ENCODE measurements around the gene FAM3A.

FAM3A gene

DNA sequence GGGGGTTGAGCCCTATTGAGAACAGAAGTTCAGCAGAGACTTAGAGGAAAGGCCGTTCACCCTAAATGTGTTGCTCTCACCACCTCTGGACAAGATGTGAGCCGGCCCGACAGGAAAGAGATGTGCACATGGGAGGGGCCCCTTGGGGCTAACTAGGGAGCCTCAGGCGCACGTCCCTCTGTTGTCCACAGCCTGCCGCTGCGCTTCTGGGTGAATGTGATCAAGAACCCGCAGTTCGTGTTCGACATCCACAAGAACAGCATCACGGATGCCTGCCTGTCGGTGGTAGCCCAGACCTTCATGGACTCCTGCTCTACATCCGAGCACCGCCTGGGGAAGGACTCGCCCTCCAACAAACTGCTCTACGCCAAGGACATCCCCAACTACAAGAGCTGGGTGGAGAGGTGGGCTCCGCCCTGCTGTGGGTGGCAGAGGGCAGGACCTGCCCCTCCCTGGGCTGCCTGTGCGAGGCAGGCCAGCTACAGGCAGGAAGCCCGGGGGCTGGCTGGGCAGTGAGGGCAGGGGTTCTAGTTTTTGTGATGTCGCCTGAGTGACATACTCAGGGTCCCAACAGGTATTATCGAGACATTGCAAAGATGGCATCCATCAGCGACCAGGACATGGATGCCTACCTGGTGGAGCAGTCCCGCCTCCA lies 45.0 kb downstream of the FAM3A start:
- Histone ChIP-seq H2AFZ (ENCODE audit: low read length) (no peak overlapping the region), H3K9me3 (ENCODE audit: low read length) (no peaks in the 10 kb centered on the region), H3K4me2 (ENCODE audit: low read length) (no peak overlapping the region), H4K20me1 (ENCODE audit: insufficient read depth, low read length) (no peaks in the 10 kb centered on the region), H3K27me3 (ENCODE audit: insufficient read depth, low read length) (no peaks in the 10 kb centered on the region), H3K79me2 (ENCODE audit: insufficient read depth, low read length) (no peaks in the 10 kb centered on the region), H3K4me1 (ENCODE audit: insufficient read depth, low read length, severe bottlenecking) (no peaks in the 10 kb centered on the region), H3K4me3 (ENCODE audit: low read depth, low read length, poor library complexity, severe bottlenecking) (no peak overlapping the region), H3K9me2 (ENCODE audit: low read depth, low read length) (no peaks in the 10 kb centered on the region), H3F3A (ENCODE audit: insufficient read depth, low read length) (no peaks in the 10 kb centered on the region), H3K36me3 (ENCODE audit: insufficient read depth, low read length) (peaks cover 5% of the 10 kb centered on the region; the same call in 1 of the 2 replicates), H3K9ac (ENCODE audit: low read length) (no peak overlapping the region), H3K27ac (ENCODE audit: low read depth, low read length, poor library complexity, severe bottlenecking) (no peak overlapping the region)
- TF ChIP-seq CTCF (IDR thresholded peaks at IDR 0.05; ENCODE audit: low read length) (no peak), EZH2 (IDR thresholded peaks at IDR 0.05; ENCODE audit: borderline replicate concordance, low read length) (no peak)

GRCh38 chrX:154470434-154470833 lies 45.6 kb downstream of the FAM3A start:
- H3K4me3 ChIP-seq (ENCODE audit: low read depth, low read length, poor library complexity, severe bottlenecking) = no peak overlapping the region

GRCh38 chrX:154469880-154470279 lies 46.2 kb downstream of the FAM3A start:
- Histone ChIP-seq H3F3A (ENCODE audit: insufficient read depth, low read length) (no peaks in the 10 kb centered on the region), H3K36me3 (ENCODE audit: insufficient read depth, low read length) (peaks cover 5% of the 10 kb centered on the region; the same call in 1 of the 2 replicates), H3K9me2 (ENCODE audit: low read depth, low read length) (no peaks in the 10 kb centered on the region), H2AFZ (ENCODE audit: low read length) (no peak overlapping the region), H3K4me2 (ENCODE audit: low read length) (no peak overlapping the region), H3K9ac (ENCODE audit: low read length) (no peak overlapping the region), H3K4me3 (ENCODE audit: low read depth, low read length, poor library complexity, severe bottlenecking) (no peak overlapping the region), H3K9me3 (ENCODE audit: low read length) (no peaks in the 10 kb centered on the region), H4K20me1 (ENCODE audit: insufficient read depth, low read length) (no peaks in the 10 kb centered on the region), H3K4me1 (ENCODE audit: insufficient read depth, low read length, severe bottlenecking) (no peaks in the 10 kb centered on the region), H3K27me3 (ENCODE audit: insufficient read depth, low read length) (no peaks in the 10 kb centered on the region), H3K79me2 (ENCODE audit: insufficient read depth, low read length) (no peaks in the 10 kb centered on the region), H3K27ac (ENCODE audit: low read depth, low read length, poor library complexity, severe bottlenecking) (no peak overlapping the region)
- TF ChIP-seq EZH2 (IDR thresholded peaks at IDR 0.05; ENCODE audit: borderline replicate concordance, low read length) (no peak), CTCF (IDR thresholded peaks at IDR 0.05; ENCODE audit: low read length) (no peak)

More at GRCh38 chrX:154470434-154470833, 45.6 kb downstream of the FAM3A start:
- Histone ChIP-seq H3K4me1 (ENCODE audit: insufficient read depth, low read length, severe bottlenecking) (no peaks in the 10 kb centered on the region), H3K9me2 (ENCODE audit: low read depth, low read length) (no peaks in the 10 kb centered on the region), H3K27ac (ENCODE audit: low read depth, low read length, poor library complexity, severe bottlenecking) (no peak overlapping the region), H4K20me1 (ENCODE audit: insufficient read depth, low read length) (no peaks in the 10 kb centered on the region), H3K36me3 (ENCODE audit: insufficient read depth, low read length) (peaks cover 5% of the 10 kb centered on the region; the same call in 1 of the 2 replicates), H3K4me2 (ENCODE audit: low read length) (no peak overlapping the region), H3K27me3 (ENCODE audit: insufficient read depth, low read length) (no peaks in the 10 kb centered on the region), H3K9ac (ENCODE audit: low read length) (no peak overlapping the region), H3F3A (ENCODE audit: insufficient read depth, low read length) (no peaks in the 10 kb centered on the region), H3K9me3 (ENCODE audit: low read length) (no peaks in the 10 kb centered on the region), H2AFZ (ENCODE audit: low read length) (no peak overlapping the region), H3K79me2 (ENCODE audit: insufficient read depth, low read length) (no peaks in the 10 kb centered on the region)
- no peak for TF ChIP-seq CTCF (IDR thresholded peaks at IDR 0.05; ENCODE audit: low read length)
- TF ChIP-seq EZH2 (IDR thresholded peaks at IDR 0.05; ENCODE audit: borderline replicate concordance, low read length) = no peak

Measured in OCI-LY1 (cell line).